ENCODE data around the gene NAGPA. TPM values are rescaled to one million over a fixed set of nuclear protein-coding genes. Genes with fewer than 3 reads are reported as not detected.

Gene NAGPA
- polyA plus RNA-seq, 1 of the 3 experiments (the other 2 are of a cell fraction): 16.5 TPM

DNA sequence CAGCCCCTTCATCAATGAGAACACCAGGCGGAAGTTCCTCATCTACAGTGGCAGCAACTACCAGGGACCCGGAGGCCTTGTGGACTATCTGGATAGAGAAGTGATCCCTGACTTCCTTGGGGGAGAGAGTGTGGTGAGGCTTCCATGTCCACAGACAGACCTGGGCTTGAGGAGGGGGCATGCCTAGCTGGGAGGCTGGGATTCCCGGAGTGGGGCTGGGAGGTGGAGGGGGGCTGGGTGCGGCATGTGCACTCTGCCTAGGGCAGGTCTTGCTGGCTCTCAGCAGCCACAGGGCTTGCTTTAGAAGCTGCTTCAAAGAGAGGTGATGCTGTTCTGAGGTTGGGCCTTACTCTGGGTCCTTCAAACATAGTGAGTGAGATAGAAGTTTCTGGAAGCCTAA, 27.8 kb downstream of the NAGPA start:
- no peaks in the 10 kb centered on the region for H4K20me1 ChIP-seq (ENCODE audit: insufficient read depth)
- CTCF ChIA-PET: no interaction called here
- H3K4me3 ChIP-seq (ENCODE audit: low read depth in 2 of 2, low read length in 1 of 2): no peak overlapping the region
- H3K9ac ChIP-seq: no peak overlapping the region
- H3K27me3 ChIP-seq (ENCODE audit: insufficient read depth): peaks cover 19% of the 10 kb centered on the region; the same call in 1 of the 2 replicates
- 75% methylated on average over 4 of the region's 4 CpGs for WGBS (ENCODE audit: low lambda C conversion rate)
- H2AFZ ChIP-seq (ENCODE audit: low read depth): no peak overlapping the region
- no peaks in the 10 kb centered on the region for H3K79me2 ChIP-seq (ENCODE audit: insufficient read depth)
- no peak for TF ChIP-seq NRF1 (IDR thresholded peaks at IDR 0.05; ENCODE audit: low read depth, low read length)
- no peak for TF ChIP-seq RAD21 (IDR thresholded peaks at IDR 0.05; ENCODE audit: low read length)
- TF ChIP-seq, protein P1, sequence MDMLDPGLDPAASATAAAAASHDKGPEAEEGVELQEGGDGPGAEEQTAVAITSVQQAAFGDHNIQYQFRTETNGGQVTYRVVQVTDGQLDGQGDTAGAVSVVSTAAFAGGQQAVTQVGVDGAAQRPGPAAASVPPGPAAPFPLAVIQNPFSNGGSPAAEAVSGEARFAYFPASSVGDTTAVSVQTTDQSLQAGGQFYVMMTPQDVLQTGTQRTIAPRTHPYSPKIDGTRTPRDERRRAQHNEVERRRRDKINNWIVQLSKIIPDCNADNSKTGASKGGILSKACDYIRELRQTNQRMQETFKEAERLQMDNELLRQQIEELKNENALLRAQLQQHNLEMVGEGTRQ (IDR thresholded peaks at IDR 0.05; ENCODE audit: borderline replicate concordance, low read depth, low read length): no peak
- no peak for TF ChIP-seq MEF2A (IDR thresholded peaks at IDR 0.05; ENCODE audit: borderline replicate concordance, low read depth)
- TF ChIP-seq TAF1 (IDR thresholded peaks at IDR 0.05; ENCODE audit: borderline replicate concordance, low read depth, low read length): no peak
- no peak for TF ChIP-seq TCF12 (IDR thresholded peaks at IDR 0.05)
- TF ChIP-seq EZH2phosphoT487 (IDR thresholded peaks at IDR 0.05; ENCODE audit: borderline replicate concordance, low read depth): no peak
- TF ChIP-seq YY1 (IDR thresholded peaks at IDR 0.05; ENCODE audit: low read depth): no peak
- no peak for TF ChIP-seq MXI1 (IDR thresholded peaks at IDR 0.05; ENCODE audit: low read depth, low read length)
- no peak for TF ChIP-seq POLR2AphosphoS5 (IDR thresholded peaks at IDR 0.05; ENCODE audit: low read depth, low read length)
- no peak for TF ChIP-seq SMC3 (IDR thresholded peaks at IDR 0.05; ENCODE audit: low read depth, low read length)
- TF ChIP-seq SIN3A (IDR thresholded peaks at IDR 0.05; ENCODE audit: borderline replicate concordance, low read depth, low read length): no peak
- TF ChIP-seq RCOR1 (IDR thresholded peaks at IDR 0.05; ENCODE audit: low read length): no peak
- TF ChIP-seq RXRA (IDR thresholded peaks at IDR 0.05; ENCODE audit: borderline replicate concordance, low read depth): no peak
- TF ChIP-seq ELF1 (IDR thresholded peaks at IDR 0.05): no peak
- no peaks in the 10 kb centered on the region for H3K9me3 ChIP-seq
- no peaks in the 10 kb centered on the region for H3K4me1 ChIP-seq (ENCODE audit: control insufficient read depth in 1 of 2, insufficient read depth in 2 of 2, low read depth in 1 of 2, low read length in 1 of 2)
- H3K36me3 ChIP-seq (replicated peaks in 1 of 2; ENCODE audit: control insufficient read depth in 1 of 2, insufficient read depth in 2 of 2, low read length in 1 of 2): no peaks in the 10 kb centered on the region
- no peak for DNase-seq
- POLR2A ChIA-PET: no interaction called here
- H3K9me2 ChIP-seq: no peaks in the 10 kb centered on the region
- no peak overlapping the region for H3K4me2 ChIP-seq
- no peaks in the 10 kb centered on the region for H3F3A ChIP-seq (replicated peaks; ENCODE audit: insufficient read depth)
- no peak overlapping the region for H3K27ac ChIP-seq (ENCODE audit: low read depth in 2 of 2, low read length in 1 of 2)

DNA sequence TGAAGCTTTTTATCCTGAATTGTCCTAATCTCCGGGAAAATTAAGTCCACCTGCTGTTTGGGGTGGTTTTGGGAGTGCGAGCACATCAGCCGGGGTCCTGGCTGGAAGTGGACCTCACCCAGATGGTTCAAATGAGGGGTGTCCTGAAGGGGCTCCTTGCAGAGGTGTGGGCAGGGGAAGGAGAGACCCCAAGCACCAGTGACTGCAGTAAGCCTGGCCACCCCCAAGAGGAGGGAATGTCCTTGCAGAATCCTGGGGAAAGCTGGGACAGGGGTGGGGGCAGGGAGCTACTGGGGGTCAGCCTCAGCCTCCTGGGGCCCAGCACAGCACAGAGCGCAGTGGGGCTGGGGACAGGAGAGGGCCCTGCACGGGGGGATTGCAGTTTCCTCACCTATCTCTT, 29.4 kb downstream of the NAGPA start:
- Histone ChIP-seq H3K4me2 (no peak overlapping the region), H3F3A (replicated peaks; ENCODE audit: insufficient read depth) (no peaks in the 10 kb centered on the region), H3K9me3 (no peaks in the 10 kb centered on the region), H3K9ac (no peak overlapping the region), H3K9me2 (no peaks in the 10 kb centered on the region), H3K4me1 (ENCODE audit: control insufficient read depth in 1 of 2, insufficient read depth in 2 of 2, low read depth in 1 of 2, low read length in 1 of 2) (no peaks in the 10 kb centered on the region), H4K20me1 (ENCODE audit: insufficient read depth) (no peaks in the 10 kb centered on the region), H3K4me3 (ENCODE audit: low read depth in 2 of 2, low read length in 1 of 2) (no peak overlapping the region), H3K79me2 (ENCODE audit: insufficient read depth) (no peaks in the 10 kb centered on the region), H3K36me3 (replicated peaks in 1 of 2; ENCODE audit: control insufficient read depth in 1 of 2, insufficient read depth in 2 of 2, low read length in 1 of 2) (no peaks in the 10 kb centered on the region), H2AFZ (ENCODE audit: low read depth) (no peak overlapping the region), H3K27ac (ENCODE audit: low read depth in 2 of 2, low read length in 1 of 2) (no peak overlapping the region), H3K27me3 (ENCODE audit: insufficient read depth) (peaks cover 9% of the 10 kb centered on the region; the same call in 1 of the 2 replicates)
- CTCF ChIA-PET: no interaction called here
- 56% methylated on average over 5 of the region's 5 CpGs for WGBS (ENCODE audit: low lambda C conversion rate)
- POLR2A ChIA-PET: no interaction called here
- DNase-seq: no peak
- TF ChIP-seq, protein P1 (IDR thresholded peaks at IDR 0.05; ENCODE audit: borderline replicate concordance, low read depth, low read length): no peak
- TF ChIP-seq, protein P2, sequence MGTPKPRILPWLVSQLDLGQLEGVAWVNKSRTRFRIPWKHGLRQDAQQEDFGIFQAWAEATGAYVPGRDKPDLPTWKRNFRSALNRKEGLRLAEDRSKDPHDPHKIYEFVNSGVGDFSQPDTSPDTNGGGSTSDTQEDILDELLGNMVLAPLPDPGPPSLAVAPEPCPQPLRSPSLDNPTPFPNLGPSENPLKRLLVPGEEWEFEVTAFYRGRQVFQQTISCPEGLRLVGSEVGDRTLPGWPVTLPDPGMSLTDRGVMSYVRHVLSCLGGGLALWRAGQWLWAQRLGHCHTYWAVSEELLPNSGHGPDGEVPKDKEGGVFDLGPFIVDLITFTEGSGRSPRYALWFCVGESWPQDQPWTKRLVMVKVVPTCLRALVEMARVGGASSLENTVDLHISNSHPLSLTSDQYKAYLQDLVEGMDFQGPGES (IDR thresholded peaks at IDR 0.05; ENCODE audit: low read depth, low read length): no peak
- no peak for TF ChIP-seq SMC3 (IDR thresholded peaks at IDR 0.05; ENCODE audit: low read depth, low read length)
- TF ChIP-seq CHD2 (IDR thresholded peaks at IDR 0.05; ENCODE audit: low read length, partially characterized antibody): no peak
- TF ChIP-seq, protein P3, sequence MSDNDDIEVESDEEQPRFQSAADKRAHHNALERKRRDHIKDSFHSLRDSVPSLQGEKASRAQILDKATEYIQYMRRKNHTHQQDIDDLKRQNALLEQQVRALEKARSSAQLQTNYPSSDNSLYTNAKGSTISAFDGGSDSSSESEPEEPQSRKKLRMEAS (IDR thresholded peaks at IDR 0.05; ENCODE audit: low read depth): no peak
- TF ChIP-seq RFX5 (IDR thresholded peaks at IDR 0.05; ENCODE audit: low read length): no peak
- TF ChIP-seq EZH2phosphoT487 (IDR thresholded peaks at IDR 0.05; ENCODE audit: borderline replicate concordance, low read depth): no peak
- no peak for TF ChIP-seq RAD21 (IDR thresholded peaks at IDR 0.05; ENCODE audit: low read length)
- TF ChIP-seq POLR2AphosphoS5 (IDR thresholded peaks at IDR 0.05; ENCODE audit: low read depth, low read length): no peak
- TF ChIP-seq TEAD4 (IDR thresholded peaks at IDR 0.05; ENCODE audit: borderline replicate concordance, insufficient read depth): no peak
- no peak for TF ChIP-seq ELF1 (IDR thresholded peaks at IDR 0.05)
- no peak for TF ChIP-seq FOXJ3 (CRISPR knock-in tag; IDR thresholded peaks at IDR 0.05)
- no peak for TF ChIP-seq MEF2A (IDR thresholded peaks at IDR 0.05; ENCODE audit: borderline replicate concordance, low read depth)
- no peak for TF ChIP-seq GABPA (IDR thresholded peaks at IDR 0.05; ENCODE audit: low read depth)
- TF ChIP-seq RCOR1 (IDR thresholded peaks at IDR 0.05; ENCODE audit: low read length): no peak

Measured in SK-N-SH (cell line).